Natural killer cell treated with Interleukin-12 subunit alpha and Interleukin-12 subunit beta and Interleukin-15 and Interleukin-18, amount 100 ng/mL, for 72 hours (primary cell): Measurements from ENCODE around the gene MRPS7. TPM values are rescaled to one million over a fixed set of nuclear protein-coding genes. Genes with fewer than 3 reads are reported as not detected.
"Not testable (repeated sequence)": the region's sequence is repeated elsewhere in the genome, so short reads cannot be mapped to it uniquely, and the experiment has no call there.

Experiments used
- ATAC-seq, 2 donors: fragments of 150-1000 bp; cut with Tn5 transposase in 1 of 2; sonication (Bioruptor Pico), chemical (Tn5 transposase) in 1 of 2; 2 replicates each; pipeline ENCODE4 v1.10.0; 2021
- DNase-seq: peaks from one replicate; pipeline ENCODE4 v3.0.0; 2022; ENCODE audit warnings: low spot score
- H3K27ac Mint-ChIP-seq, 2 donors: 1 replicate in 1 of 2; 2 replicates in 1 of 2; pipeline ENCODE4 v1.8.0; 2022; ENCODE audit warnings: mixed read lengths in 2 of 2, mild to moderate bottlenecking in 1 of 2, moderate library complexity in 1 of 2
- H3K27me3 Mint-ChIP-seq, 2 donors: 1 replicate in 1 of 2; 2 replicates in 1 of 2; pipeline ENCODE4 v1.8.0; 2022; ENCODE audit warnings: mixed read lengths in 2 of 2
- H3K36me3 Mint-ChIP-seq: one replicate; pipeline ENCODE4 v1.8.0; 2022; ENCODE audit warnings: mixed read lengths
- H3K4me1 Mint-ChIP-seq, 2 donors: 1 replicate in 1 of 2; 2 replicates in 1 of 2; pipeline ENCODE4 v1.8.0; 2022; ENCODE audit warnings: low read depth in 2 of 2, mixed read lengths in 2 of 2, mild to moderate bottlenecking in 1 of 2
- H3K4me3 Mint-ChIP-seq: one replicate; pipeline ENCODE4 v1.8.0; 2022; ENCODE audit warnings: mixed read lengths
- H3K9me3 Mint-ChIP-seq: 2 replicates; pipeline ENCODE4 v1.8.0; 2022; ENCODE audit warnings: mixed read lengths
- total RNA-seq, 2 donors: library from RNA; stranded (reverse); gene quantifications; one replicate each; pipeline ENCODE4 v1.2.3, GENCODE V29; 2022

Gene MRPS7
- total RNA-seq, 2 donors from 2014 or later, result 76.4 to 82.8 TPM

DNA sequence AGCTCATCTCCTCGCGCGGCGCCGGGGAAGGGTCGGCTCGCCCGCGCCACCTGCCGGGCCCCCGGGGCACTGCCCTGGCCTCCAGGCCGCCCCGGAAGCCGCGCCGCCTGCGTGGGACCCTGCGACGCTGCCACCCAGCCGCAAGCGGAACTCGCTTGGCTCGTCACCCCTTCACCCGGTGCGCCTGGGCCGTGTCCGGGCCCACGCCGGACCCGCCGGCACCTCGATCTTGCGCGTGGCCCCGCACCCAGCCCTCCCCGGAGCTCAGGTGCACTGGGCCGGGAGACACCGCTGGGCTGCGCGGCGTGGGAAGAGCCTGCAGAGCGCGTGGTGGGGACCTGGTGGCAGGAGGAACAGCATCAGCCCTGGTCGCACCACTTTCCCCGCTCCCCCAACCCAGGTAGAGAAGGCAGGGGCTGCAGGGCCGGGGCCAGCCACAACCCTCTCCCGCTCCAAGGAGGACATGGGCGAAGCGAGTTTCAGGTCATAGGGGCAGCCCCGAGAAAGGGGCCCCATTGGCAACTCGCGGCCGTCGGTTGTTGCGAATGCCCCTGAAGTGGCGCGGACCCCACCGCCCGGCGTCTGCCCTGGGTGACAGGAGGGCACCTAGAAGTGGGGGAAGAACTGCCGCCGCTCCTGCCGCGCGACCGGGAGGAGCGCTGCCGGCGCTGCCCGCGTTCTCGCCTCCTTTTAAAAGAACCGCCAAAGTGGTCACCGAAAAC, 9.7 kb downstream of the MRPS7 start:
- peak overlapping the region; percentile 74 to 81 for H3K27ac Mint-ChIP-seq
- H3K27me3 Mint-ChIP-seq, result no peaks in the 10 kb centered on the region
- peaks cover 4% of the 10 kb centered on the region for H3K36me3 Mint-ChIP-seq
- peak; percentile 93 for DNase-seq
- ATAC-seq, result peak; percentile 92 to 93
- no peaks in the 10 kb centered on the region for H3K9me3 Mint-ChIP-seq
- H3K4me3 Mint-ChIP-seq, result peak overlapping the region; percentile 91
- H3K4me1 Mint-ChIP-seq, result peaks cover 23 to 30% of the 10 kb centered on the region in 2 donors

DNA sequence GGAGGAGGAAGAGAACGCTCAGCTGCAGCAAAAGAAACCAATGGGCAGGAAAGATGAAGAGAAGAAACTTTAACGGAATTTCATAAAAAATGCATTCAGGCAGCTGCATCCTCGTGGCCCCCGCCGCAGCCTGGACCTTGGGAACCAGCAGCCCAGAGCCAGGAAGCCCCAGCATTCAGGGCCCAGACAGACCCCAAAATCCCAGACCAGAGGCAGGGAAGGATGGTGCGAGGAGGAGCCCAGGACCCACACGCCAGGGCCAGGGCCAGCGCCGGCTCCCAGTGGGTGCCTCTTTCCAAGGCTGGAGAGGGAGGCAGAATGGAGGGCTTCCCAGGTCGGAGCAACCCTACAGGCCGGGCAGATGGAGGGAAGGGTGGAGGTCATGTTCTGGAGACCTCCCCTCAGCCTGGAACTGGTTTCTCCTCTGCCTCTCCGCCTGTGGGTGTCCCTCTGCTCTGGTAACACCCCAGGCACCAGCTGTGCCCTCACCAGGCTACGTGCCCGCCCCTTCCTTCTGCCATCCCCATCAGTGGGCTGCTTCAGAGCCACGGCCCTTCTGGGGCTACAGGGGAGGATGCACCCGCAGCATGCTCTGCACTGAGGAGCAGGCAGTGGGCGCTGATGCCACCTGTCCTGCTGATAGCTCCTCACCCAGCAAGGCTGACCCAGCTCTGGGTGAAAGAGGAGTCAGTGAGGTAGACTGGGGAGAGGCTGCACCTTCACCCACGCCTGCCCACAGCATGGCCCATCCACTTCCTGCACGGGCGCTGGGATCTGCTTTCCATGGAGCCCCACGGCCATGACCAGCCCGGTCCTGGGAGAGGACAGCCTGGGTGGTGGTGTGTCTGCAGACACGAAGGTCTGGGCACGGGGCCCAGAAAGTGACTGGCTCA, 10.5 kb downstream of the MRPS7 start:
- DNase-seq, result no peak
- Mint-ChIP-seq H3K27ac (peak overlapping the region; percentile 74 to 81), H3K27me3 (no peaks in the 10 kb centered on the region), H3K9me3 (no peaks in the 10 kb centered on the region), H3K36me3 (peaks cover 4% of the 10 kb centered on the region), H3K4me3 (peak overlapping the region; percentile 91), H3K4me1 (peaks cover 23 to 27% of the 10 kb centered on the region in 2 donors)
- ATAC-seq, result no peak

DNA sequence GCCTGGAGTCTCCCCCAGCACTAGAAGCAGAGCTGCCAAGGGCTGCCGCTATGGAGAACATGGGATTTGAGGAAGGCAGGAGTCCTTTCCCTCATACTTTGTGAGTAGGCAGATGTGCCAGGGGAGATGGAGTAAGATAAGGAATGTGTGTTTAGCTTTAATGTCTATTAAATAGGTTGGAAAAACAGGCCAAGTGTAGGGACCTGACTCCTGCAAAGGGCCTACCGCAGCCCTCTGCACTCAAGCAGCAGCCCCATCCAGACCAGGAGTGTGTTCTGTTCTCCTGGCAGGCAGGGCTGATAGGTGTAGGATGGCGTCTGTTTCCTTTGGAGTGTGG, 11.1 kb downstream of the MRPS7 start:
- no peaks in the 10 kb centered on the region for H3K27me3 Mint-ChIP-seq
- peaks cover 4% of the 10 kb centered on the region for H3K36me3 Mint-ChIP-seq
- peak overlapping the region; percentile 56 to 74 for H3K27ac Mint-ChIP-seq
- H3K4me3 Mint-ChIP-seq, result peak overlapping the region; percentile 91
- DNase-seq (no peak), ATAC-seq (no peak)
- no peaks in the 10 kb centered on the region for H3K9me3 Mint-ChIP-seq
- peaks cover 23 to 26% of the 10 kb centered on the region in 2 donors for H3K4me1 Mint-ChIP-seq

DNA sequence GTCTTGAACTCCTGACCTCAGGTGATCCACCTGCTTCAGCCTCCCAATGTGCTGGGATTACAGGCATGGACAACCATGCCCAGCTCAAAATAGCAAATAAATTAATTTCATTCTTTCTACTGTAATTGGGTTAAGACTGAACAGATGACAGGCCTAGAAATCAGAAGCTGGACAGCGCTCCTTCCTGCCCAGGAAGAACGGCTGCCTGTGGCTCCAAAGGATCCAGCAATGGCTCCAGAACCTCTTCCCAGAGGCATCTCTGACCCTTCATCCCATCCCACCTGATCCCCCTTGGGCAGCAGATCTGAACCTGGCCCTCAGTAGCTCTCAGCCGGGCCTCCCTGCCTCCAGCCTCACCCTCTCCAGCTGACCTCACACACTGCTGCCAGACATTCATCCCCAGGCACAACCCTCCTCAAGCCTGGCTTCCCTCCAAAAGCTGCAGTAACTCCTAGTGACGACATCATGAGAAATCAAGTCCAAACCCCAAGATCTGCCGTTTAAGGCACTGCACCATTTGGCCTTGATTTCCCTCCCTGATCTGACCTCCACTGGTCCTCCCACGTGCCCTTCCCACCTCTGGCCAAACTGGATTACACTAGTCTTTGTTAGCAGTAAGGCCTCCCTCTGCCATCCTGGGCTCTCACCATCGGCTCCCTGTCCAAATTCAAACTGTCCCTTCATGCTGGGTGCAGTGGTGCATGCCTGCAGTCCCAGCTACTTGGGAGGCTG, 12.5 kb downstream of the MRPS7 start:
- Mint-ChIP-seq H3K27ac (peak overlapping the region in 1 of 2 donors; percentile 25), H3K4me1 (peaks cover 18 to 20% of the 10 kb centered on the region in 2 donors), H3K36me3 (peaks cover 4% of the 10 kb centered on the region), H3K4me3 (peak overlapping the region; percentile 25), H3K9me3 (no peaks in the 10 kb centered on the region), H3K27me3 (no peaks in the 10 kb centered on the region)
- DNase-seq, result no peak
- no peak for ATAC-seq

DNA sequence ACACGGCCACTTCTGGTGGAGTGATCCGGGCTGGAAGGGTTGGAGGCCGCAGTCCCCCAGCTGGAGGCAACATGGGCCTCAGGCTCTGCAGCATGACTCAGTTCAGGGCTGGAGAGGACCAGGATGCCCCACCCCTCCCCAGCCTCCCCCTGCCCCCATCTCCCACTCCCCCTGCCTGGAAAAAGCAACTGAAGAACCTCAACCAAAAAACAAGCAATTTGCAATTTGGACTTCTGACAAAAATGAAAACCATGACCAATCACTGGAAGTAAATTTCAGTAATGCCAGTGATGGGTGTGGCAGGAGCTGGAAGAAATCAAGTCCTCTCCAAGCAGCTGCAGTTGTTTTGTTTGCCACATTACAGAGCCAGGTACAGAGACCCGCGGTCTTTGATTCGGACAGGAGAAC, 16.0 kb downstream of the MRPS7 start:
- Mint-ChIP-seq H3K27ac (no peak overlapping the region), H3K27me3 (no peaks in the 10 kb centered on the region), H3K36me3 (peaks cover 4% of the 10 kb centered on the region), H3K4me1 (peaks cover 2 to 9% of the 10 kb centered on the region in 2 donors), H3K9me3 (no peaks in the 10 kb centered on the region), H3K4me3 (no peak overlapping the region)
- DNase-seq, result no peak
- ATAC-seq, result no peak

DNA sequence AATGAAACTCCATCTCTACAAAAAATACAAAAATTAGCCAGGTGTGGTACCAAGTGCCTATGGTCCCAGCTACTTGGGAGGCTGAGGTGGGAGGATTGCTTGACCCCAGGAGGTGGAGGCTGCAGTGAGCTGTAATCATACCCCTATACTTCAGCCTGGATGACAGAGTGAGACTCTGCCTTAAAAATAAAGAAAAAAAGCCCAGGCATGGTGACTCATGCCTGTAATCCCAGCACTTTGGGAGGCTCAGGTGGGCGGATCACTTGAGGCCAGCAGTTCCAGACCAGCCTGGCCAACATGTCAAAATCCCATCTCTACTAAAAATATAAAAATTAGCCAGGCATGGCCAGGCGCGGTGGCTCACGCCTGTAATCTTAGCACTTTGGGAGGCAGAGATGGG, 18.5 kb downstream of the MRPS7 start:
- not testable (repeated sequence) for H3K4me3 Mint-ChIP-seq, H3K36me3 Mint-ChIP-seq, H3K9me3 Mint-ChIP-seq, DNase-seq, H3K4me1 Mint-ChIP-seq, H3K27ac Mint-ChIP-seq, H3K27me3 Mint-ChIP-seq, ATAC-seq

DNA sequence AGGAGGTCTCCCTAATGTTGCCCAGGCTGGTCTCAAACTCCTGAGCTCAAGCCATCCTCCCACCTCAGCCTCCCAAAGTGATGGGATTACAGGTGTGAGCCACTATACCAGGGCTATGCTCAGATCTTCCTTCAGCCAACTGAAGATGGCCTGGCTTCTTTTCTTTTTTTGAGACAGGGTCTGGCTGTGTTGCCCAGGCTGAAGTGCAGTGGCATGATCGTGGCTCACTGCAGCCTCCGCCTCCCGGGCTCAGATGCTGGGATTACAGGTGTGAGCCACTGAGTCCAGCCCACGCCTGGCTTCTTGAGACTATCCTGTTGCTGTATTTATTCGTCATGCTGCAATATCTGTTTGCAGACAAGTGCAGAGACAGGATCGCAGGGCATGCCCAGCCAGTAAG, 23.4 kb downstream of the MRPS7 start:
- no peaks in the 10 kb centered on the region for H3K27me3 Mint-ChIP-seq
- DNase-seq (no peak), ATAC-seq (no peak)
- no peaks in the 10 kb centered on the region for H3K9me3 Mint-ChIP-seq
- H3K36me3 Mint-ChIP-seq, result peaks cover 5% of the 10 kb centered on the region
- H3K4me1 Mint-ChIP-seq, result peaks cover 12 to 14% of the 10 kb centered on the region in 2 donors
- no peak overlapping the region for H3K27ac Mint-ChIP-seq
- H3K4me3 Mint-ChIP-seq, result no peak overlapping the region

DNA sequence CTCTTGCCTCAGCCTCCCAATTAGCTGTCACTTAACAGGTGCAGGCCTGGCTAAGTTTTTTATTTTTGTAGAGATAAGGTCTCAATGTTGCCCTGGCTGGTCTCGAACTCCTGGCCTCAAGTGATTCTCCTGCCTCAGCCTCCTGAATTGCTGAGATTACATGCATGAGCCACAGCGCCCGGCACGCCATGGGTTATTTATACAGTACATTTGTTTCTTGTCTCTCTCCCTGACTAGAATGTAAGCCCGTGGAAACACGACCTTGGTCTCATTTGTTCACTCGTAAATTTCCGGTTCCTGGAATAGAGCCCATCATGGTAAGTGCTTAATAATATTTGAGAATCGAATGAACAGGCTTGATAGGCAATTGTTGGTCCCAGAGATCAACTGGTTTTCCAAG, 25.5 kb downstream of the MRPS7 start:
- Mint-ChIP-seq H3K4me1 (peaks cover 15 to 18% of the 10 kb centered on the region in 2 donors), H3K36me3 (peaks cover 5% of the 10 kb centered on the region), H3K27ac (no peak overlapping the region), H3K9me3 (no peaks in the 10 kb centered on the region), H3K4me3 (peak overlapping the region; percentile 34), H3K27me3 (no peaks in the 10 kb centered on the region)
- no peak for DNase-seq
- ATAC-seq, result no peak

DNA sequence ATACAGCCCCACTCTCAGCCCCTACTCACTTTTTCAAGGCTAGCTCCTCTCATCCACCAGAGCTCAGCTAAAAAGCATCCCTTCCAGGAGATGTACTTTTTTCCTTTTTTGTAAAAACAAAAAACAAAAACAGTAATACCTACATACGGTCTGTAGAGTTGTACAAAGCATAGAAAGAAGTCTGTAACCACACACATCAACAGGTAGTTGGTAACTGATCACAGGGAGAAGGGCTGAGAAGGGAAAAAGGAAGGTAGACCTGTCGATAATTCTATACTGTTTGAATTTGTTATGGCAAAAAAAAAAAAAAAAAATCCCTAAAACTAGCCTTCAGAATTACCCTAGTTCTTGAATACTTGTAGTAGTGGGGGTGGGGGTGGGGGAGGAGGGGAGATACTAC, 26.7 kb downstream of the MRPS7 start:
- Mint-ChIP-seq H3K27me3 (no peaks in the 10 kb centered on the region), H3K36me3 (peaks cover 5% of the 10 kb centered on the region), H3K27ac (peak overlapping the region; percentile 99), H3K9me3 (no peaks in the 10 kb centered on the region), H3K4me1 (peaks cover 15 to 18% of the 10 kb centered on the region in 2 donors), H3K4me3 (peak overlapping the region; percentile 99)
- no peak for ATAC-seq
- no peak for DNase-seq

DNA sequence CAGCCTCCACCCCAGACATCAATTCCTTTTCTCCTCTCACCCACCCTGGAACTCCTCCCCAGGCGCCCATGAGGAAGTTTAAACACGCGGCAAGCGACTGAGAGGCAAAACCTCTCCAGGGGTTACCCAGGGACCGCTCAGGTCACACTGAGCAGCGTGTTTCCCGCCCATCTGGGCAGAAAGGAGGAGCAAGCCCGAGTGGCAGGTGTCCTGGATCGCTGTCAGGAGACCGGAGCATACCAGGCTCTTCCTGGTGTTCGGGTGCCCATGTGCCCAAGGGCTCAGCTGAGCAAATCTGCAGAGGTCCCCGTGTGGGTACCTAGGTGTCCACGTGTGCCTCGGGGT, 27.1 kb downstream of the MRPS7 start:
- H3K27ac Mint-ChIP-seq, result peak overlapping the region; percentile 99
- DNase-seq (no peak), ATAC-seq (peak; percentile 1 to 22)
- H3K9me3 Mint-ChIP-seq, result no peaks in the 10 kb centered on the region
- H3K4me3 Mint-ChIP-seq, result peak overlapping the region; percentile 99
- H3K4me1 Mint-ChIP-seq, result peaks cover 15 to 18% of the 10 kb centered on the region in 2 donors
- peaks cover 5% of the 10 kb centered on the region for H3K36me3 Mint-ChIP-seq
- H3K27me3 Mint-ChIP-seq, result no peaks in the 10 kb centered on the region

DNA sequence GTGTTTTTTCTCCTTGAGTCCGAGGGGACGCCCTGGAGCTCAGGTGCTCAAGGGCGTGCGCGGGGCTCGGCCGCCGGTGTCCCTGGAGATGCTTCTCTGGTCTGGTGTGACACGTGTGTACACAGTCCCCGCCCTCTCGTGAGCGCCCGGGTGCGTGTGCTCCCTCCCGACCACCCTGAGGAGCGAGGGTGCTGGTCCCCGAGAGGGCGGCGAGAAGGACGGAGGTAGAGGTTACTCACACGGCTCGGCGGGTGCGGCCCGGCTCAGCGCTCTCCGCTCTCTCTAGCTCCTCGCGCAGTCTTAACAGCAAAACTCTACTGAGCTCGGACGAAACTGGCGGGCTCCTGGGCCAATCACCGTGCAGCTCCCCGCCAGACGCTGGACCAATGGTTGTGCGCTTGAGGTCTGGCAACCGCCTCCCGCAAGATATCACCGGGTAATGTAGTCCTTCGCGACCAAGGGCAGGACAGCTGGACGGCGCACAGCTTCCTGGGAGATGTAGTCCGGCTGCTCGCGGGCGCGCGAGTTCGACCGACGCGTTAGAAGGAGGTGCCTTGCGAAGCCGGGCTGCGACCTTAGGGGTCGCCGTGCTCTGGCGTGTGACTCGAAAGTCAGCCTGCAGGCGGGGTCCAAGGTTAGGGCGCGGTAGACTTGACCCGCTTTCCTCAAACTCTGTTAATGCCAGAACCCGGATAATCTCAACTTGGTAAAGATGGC, 27.6 kb downstream of the MRPS7 start, which contains the start of gene SLC25A19:
SLC25A19 (minus strand) TSS at position 319 of the 717 bp plus-strand sequence. CDS start 2,669 bp downstream, outside the sequence.
- Mint-ChIP-seq H3K4me1 (peaks cover 15 to 18% of the 10 kb centered on the region in 2 donors), H3K27ac (peak within 1 kb of the TSS; percentile 99), H3K27me3 (no peaks in the 10 kb centered on the region), H3K9me3 (no peaks in the 10 kb centered on the region), H3K4me3 (peak within 1 kb of the TSS; percentile 99), H3K36me3 (peaks cover 5% of the 10 kb centered on the region)
- peak; percentile 97 for DNase-seq
- ATAC-seq, result peak; percentile 98 to 99

DNA sequence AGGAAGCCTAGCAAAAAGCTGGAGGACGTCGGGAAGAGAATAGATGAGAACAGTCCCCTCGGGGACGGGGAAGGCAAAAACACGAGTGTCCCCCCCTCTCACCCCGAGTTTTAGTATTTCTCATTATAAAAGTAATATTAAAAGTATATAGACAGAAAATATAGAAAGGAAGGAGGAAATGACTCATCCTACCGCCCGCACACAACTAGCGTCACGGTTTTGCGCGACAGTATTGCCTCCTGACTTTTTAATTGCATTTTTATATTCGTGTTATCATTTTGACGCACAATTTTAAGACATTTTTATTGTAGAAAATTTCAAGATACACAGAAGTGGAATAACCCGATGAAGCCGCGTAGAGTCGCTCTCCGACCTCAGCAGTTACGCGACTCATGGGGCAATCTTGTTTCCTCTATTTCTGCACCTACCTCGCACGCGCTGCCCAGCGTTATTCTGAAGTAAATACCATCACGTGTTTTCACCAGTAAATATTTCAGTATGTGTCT, 28.2 kb downstream of the MRPS7 start:
- DNase-seq (peak; percentile 67), ATAC-seq (peak; percentile 25 to 35)
- Mint-ChIP-seq H3K4me3 (peak overlapping the region; percentile 99), H3K27me3 (no peaks in the 10 kb centered on the region), H3K9me3 (no peaks in the 10 kb centered on the region), H3K36me3 (peaks cover 5% of the 10 kb centered on the region), H3K4me1 (peaks cover 15 to 18% of the 10 kb centered on the region in 2 donors), H3K27ac (peak overlapping the region; percentile 99)
